ENCODE data around the gene OR2M2. TPM values are rescaled to one million over a fixed set of nuclear protein-coding genes. Genes with fewer than 3 reads are reported as not detected.

Gene OR2M2
- total RNA-seq = not detected in 2 replicates

DNA sequence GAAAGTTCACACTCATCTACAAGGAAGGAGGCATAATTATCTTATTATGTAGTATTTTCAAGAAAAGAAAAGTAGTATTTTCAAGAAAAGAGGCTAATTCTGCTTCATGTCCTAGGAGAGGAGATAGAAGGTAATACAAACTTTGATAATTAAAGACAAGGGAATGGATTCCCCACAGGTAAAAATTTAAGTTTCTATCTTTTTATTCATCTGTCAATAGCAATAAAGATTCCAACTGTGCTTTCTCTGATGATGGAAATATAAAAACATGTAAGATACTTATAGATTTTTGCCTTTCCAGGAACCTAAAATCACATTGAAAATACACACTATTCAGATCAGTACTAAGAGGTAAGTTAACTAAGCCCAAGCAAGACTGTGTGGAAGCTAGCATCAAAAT, at the start of gene OR2M2:
Gene OR2M2, plus strand, starts transcription at position 301 of the 400 bp plus-strand sequence. CDS start 5,165 bp downstream, outside the sequence.
- no peaks in the 10 kb centered on the region for H3K36me3 ChIP-seq (ENCODE audit: control insufficient read depth, insufficient read depth, low read length)
- H3K27me3 ChIP-seq (ENCODE audit: control insufficient read depth, insufficient read depth, low read length) = no peaks in the 10 kb centered on the region
- TF ChIP-seq CTCF (IDR thresholded peaks at IDR 0.05; ENCODE audit: insufficient read depth, low read length, poor library complexity, severe bottlenecking) = no peak
- no peak within 1 kb of the TSS for H3K4me3 ChIP-seq (ENCODE audit: low read depth, low read length)
- no peak for DNase-seq (ENCODE audit: low read depth)

DNA sequence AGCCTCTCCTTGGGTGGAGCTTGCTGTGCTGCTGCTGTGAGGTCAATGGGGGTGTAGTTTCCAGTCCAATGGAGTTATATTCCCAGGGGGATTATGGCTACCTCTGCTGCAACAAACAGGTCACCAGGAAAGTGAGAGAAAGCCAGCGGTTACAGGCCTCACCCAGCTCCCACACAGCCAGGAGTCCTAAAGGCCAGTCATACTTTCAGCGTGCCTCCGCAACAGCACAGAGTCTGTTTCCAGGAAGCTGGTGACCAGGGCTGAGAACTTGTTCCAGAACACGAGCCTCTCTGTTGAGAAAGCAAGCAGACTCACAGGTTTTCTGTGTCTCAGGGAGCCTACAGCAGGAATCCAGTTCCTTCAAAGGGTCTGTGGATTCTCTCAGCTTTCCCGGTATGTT, 47.0 kb upstream of the OR2M2 start:
- H3K27me3 ChIP-seq (ENCODE audit: control insufficient read depth, insufficient read depth, low read length) = no peaks in the 10 kb centered on the region
- no peak for DNase-seq (ENCODE audit: low read depth)
- TF ChIP-seq CTCF (IDR thresholded peaks at IDR 0.05; ENCODE audit: insufficient read depth, low read length, poor library complexity, severe bottlenecking) = no peak
- no peak overlapping the region for H3K4me3 ChIP-seq (ENCODE audit: low read depth, low read length)
- no peaks in the 10 kb centered on the region for H3K36me3 ChIP-seq (ENCODE audit: control insufficient read depth, insufficient read depth, low read length)

GRCh38 chr1:248136811-248137210, 37.8 kb upstream of the OR2M2 start:
- TF ChIP-seq CTCF (IDR thresholded peaks at IDR 0.05; ENCODE audit: insufficient read depth, low read length, poor library complexity, severe bottlenecking) = no peak
- DNase-seq (ENCODE audit: low read depth) = no peak
- no peak overlapping the region for H3K4me3 ChIP-seq (ENCODE audit: low read depth, low read length)

DNA sequence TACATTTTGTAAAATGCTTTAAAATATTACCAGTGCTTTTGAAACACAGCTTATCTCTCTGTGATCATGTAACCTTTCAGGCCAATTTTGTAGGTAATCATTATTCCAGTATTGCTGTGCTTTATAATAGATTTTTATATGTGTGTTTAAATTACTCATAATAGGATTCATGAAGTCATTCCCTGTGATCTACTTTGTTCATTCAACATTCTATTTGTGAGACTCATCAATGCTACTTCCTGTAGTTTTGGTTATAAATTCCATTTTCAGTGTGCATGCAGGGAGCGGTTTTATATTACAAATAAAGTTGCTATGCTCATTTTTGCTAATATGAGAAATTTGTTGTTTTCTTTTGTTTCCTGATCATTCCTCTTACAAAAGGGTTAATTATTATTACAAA, 33.8 kb upstream of the OR2M2 start:
- TF ChIP-seq CTCF (IDR thresholded peaks at IDR 0.05; ENCODE audit: insufficient read depth, low read length, poor library complexity, severe bottlenecking) = no peak
- no peaks in the 10 kb centered on the region for H3K27me3 ChIP-seq (ENCODE audit: control insufficient read depth, insufficient read depth, low read length)
- DNase-seq (ENCODE audit: low read depth) = no peak
- H3K36me3 ChIP-seq (ENCODE audit: control insufficient read depth, insufficient read depth, low read length) = no peaks in the 10 kb centered on the region
- no peak overlapping the region for H3K4me3 ChIP-seq (ENCODE audit: low read depth, low read length)

More at GRCh38 chr1:248136811-248137210, 37.8 kb upstream of the OR2M2 start:
- Histone ChIP-seq H3K36me3 (ENCODE audit: control insufficient read depth, insufficient read depth, low read length) (no peaks in the 10 kb centered on the region), H3K27me3 (ENCODE audit: control insufficient read depth, insufficient read depth, low read length) (no peaks in the 10 kb centered on the region)

- Histone ChIP-seq H3K27me3 (ENCODE audit: control insufficient read depth, insufficient read depth, low read length) (no peaks in the 10 kb centered on the region), H3K36me3 (ENCODE audit: control insufficient read depth, insufficient read depth, low read length) (no peaks in the 10 kb centered on the region), H3K4me3 (ENCODE audit: low read depth, low read length) (no peak overlapping the region)
- no peak for TF ChIP-seq CTCF (IDR thresholded peaks at IDR 0.05; ENCODE audit: insufficient read depth, low read length, poor library complexity, severe bottlenecking)
- no peak for DNase-seq (ENCODE audit: low read depth)
Measured at GRCh38 chr1:248143311-248143710, 31.3 kb upstream of the OR2M2 start.

GRCh38 chr1:248144513-248145198, 30.0 kb upstream of the OR2M2 start, which contains the start of gene OR2M5:
Gene OR2M5, plus strand, starts transcription at chr1:248145148. Its CDS starts 0 bp downstream, at chr1:248145148.
- no peaks in the 10 kb centered on the region for H3K27me3 ChIP-seq (ENCODE audit: control insufficient read depth, insufficient read depth, low read length)
- no peak for DNase-seq (ENCODE audit: low read depth)
- TF ChIP-seq CTCF (IDR thresholded peaks at IDR 0.05; ENCODE audit: insufficient read depth, low read length, poor library complexity, severe bottlenecking) = no peak
- H3K4me3 ChIP-seq (ENCODE audit: low read depth, low read length) = no peak within 1 kb of the TSS
- H3K36me3 ChIP-seq (ENCODE audit: control insufficient read depth, insufficient read depth, low read length) = no peaks in the 10 kb centered on the region
